NOMO-1 treated with dmso at 0.1 percent for 144 hours (cell line): ENCODE results near the gene SULT6B1.
"Not testable (repeated sequence)": the region's sequence is repeated elsewhere in the genome, so short reads cannot be mapped to it uniquely, and the experiment has no call there.

Experiments
- DNase-seq: peaks from one replicate; lab custom pipeline; 2025; ENCODE audit not compliant: unreplicated experiment; lab: John Stamatoyannopoulos, UW

SULT6B1 gene

DNA sequence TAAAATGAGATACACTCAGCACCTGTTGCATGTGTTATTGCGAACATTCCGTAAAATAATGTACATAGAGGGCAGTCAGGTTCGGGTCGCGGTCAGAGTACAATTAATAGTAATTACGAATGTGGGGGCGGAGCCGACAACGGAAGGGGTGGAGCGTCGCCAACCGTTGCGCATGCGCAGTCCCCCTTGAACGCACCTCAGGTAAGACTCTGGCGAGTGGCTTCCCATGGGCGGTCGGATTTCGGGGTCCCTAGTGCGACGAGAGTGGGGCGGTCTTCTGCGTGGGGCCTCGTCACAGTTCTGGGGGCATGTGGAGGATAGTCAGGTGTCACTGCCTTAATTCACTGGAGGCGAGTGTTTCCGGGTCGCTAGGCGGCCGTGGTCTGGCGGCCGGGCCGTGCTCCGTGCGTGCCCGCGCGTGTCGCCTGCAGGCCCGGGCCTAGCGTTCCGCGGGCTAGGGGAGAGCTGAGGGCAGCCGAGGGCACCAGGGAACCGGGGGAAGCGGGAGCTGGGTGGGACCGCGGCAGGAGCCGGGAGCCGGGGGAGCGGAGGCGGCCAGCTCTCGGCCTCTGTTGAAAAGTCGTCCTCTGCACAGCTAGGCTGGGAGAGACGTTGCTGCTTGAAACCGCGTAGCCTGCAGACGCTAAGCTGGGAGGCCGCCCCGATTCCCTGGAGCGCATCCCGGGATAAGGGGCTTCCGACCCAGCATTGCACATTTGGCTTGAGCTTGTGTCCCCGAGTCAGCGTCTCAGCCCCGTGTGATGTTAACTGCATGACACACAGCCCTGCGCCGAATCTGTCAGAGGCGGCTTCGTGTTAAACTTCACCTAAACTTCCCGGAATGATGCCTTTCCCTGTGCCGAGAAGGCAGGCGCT, 8.1 kb upstream of the SULT6B1 start, which contains the start of gene CEBPZOS:
Gene CEBPZOS, plus strand, starts transcription at position 177 of the 876 bp plus-strand sequence. CDS start 3,209 bp downstream, outside the sequence.
- DNase-seq, result peak; percentile 61

DNA sequence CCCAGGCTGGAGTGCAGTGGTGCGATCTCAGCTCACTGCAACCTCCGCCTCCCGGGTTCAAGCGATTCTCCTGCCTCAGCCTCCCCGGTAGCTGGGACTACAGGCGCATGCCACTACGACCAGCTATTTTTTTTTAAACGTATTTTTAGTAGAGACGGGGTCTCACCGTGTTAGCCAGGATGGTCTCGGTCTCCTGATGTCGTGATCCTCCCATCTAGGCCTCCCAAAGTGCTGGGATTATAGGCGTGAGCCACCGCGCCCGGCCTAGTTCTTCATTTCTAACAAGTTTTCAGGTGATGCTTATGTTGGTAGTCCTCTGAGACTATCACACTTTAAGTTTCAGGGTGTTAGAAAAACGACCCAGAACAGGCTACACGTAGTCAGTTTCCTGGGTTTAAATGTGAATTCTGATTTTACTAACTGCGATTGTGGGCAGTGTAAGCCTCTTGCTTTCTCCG, 7.4 kb upstream of the SULT6B1 start:
- not testable (repeated sequence) for DNase-seq

DNA sequence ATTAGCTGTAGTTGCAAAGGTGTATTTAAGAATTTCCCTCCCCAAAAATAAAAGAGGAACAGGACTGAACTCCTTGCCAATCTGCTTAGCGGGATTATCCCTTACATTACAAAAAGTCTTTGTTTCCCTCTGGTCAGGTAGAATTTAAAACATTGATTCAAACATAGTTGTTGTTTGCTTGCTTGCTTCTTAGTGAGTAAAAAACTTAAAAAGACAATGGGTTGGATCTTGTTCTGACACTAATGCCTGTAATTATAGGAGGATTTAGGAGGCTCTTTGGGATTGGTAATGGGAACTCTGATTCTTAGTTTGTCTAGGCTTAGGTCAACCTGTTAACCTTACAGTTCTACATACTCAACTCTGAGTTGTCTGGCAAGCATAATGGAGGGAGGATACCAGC, 4.1 kb upstream of the SULT6B1 start:
- DNase-seq, result no peak

DNA sequence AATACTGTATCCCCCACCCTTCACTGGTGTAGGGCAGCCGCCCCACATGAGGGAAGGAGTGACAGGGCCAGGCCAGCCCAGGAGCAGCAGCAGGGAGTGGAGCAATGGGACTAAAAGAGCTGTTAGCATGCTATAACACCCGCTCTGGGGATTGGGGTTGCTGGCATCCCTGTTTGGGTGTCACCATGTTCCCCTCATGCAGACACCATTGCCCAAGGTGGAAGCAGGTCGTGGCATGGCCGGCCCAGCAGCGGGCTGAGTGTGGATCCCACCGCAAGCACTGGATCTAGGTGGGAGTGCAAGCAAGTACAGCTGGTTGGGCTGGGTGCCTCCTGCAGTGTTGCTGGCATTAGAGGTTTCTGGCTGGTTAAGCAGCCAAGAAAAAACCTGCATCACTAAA, 3.3 kb upstream of the SULT6B1 start:
- DNase-seq, result no peak

DNA sequence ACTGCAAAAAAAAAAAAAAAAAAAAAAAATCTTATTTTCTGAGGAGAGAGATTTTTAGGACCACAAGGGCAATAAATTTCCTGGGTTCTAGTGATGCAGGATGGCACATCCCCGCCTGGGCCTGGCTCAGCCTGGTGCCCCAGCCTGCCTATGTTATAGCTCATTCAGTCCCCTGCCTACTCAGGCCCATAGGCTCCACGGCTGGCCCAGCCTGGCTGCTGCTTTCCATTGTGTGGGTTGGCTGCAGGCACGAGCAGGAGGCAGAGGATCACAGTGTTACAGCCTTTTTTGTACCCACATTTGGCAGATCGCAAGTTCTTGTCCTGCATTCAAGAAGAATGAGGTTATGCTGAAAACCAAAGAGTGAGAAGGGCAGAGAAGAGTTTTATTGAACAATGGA, 2.8 kb upstream of the SULT6B1 start:
- DNase-seq, result no peak

DNA sequence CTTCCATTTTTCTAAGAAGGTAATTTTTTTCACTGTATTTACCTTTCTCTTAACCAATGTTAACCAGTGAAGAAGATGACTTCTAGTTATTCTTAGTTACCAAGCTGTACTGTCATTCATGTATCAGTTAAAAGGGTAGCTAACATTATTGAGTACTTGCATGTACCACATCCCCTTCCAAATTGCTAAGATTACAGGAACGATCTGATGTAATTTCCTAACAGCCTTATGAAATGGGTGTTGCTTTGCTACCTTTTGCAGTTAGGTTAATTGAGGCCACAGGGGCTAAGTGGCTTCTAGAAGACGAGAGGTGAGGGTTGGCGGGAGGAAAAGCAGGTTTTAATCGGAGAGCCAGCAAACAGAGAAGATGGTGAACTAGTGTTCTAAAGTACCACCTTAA, 1.8 kb upstream of the SULT6B1 start:
- peak; percentile 60 for DNase-seq

DNA sequence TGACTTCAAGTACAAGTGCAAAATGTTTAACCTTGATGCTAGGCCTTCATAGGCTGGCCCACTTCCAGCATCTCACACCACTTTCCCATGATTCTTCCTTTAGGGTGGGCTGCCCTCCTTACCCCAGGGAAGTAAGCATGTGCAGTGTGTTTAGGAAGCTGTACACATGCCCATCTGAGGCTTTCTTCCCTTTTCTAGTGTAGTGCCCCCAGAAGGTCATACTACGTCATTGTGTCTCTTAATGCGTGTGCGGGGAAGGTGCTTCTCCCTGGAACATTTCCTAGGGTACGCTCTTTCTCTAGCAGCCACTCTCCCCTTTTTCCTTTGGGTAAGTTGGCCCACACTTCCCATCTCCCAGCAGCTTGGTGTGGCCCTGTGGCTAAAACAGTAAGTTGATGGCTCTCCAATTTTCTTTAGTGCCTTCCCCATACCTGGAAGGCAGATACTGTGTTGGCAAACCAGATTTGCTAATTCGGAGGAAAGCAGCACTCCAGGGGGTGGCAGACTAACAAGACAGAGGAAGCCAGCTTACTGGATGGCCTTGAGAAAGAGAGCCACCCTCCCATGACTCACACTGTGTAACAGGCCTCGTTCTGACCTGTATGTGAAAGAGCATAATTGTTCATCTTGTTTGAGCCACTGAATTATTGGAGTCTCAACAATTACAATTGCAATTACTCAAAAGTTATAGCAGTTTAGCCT, 1.1 kb upstream of the SULT6B1 start:
- DNase-seq, result peak; percentile 78

DNA sequence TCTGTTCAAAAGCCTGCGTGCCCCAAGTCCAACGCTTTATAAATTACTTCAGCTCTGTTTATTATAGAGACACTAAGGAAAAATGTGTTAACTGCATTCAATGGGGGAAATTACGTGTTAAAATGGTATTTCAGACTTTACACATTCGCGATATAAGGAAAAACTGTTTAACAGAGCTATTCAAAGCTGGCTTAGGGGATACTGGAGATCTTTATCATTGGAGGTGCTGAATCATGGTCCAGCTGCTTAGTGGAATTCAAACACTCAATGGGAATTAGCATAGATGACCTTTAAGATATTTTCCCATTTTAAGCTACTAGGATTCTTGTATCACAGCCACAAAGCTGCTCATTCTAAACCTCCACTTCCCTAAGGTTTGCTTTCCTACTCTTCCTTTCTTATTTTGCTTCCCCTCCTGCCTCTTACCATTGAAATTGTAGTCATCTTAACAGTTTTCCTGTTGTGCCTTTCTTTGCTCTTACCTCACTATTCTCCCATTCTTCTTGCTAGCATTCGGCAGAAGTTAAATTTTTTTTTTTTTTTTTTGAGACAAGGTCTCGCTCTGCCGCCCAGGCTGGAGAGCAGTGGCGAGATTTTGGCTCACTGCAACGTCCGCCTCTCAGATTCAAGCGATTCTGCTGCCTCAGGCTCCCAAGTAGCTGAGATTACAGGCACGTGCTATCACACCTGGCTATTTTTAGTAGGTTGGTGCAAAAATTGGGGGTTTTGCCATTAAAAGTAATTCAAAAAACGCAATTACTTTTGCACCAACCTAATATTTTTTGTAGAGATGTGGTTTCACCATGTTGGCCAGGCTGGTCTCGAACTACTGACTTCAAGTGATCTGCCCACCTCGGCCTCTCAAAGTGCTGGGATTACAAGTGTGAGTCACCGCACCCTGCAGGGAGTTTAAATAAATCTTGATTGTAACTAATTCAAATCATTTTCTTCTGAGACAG, 6.5 kb downstream of the SULT6B1 start:
- no peak for DNase-seq

DNA sequence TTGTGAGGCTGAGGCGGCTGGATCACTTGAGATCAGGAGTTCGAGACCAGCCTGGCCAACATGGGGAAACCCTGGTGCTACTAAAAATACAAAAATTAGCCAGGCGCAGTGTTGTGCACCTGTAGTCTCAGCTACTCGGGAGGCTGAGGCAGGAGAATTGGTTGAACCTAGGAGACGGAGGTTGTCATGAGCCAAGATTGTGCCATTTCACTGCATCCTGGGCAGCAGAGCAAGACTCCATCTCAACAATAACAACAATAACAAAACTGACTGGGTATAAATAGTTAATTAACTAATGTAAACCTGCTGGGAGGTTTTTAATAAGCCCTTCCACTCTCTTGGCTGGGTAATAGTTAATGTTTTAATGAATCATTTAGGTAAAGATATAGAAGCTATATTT, 7.8 kb downstream of the SULT6B1 start:
- DNase-seq, result no peak

DNA sequence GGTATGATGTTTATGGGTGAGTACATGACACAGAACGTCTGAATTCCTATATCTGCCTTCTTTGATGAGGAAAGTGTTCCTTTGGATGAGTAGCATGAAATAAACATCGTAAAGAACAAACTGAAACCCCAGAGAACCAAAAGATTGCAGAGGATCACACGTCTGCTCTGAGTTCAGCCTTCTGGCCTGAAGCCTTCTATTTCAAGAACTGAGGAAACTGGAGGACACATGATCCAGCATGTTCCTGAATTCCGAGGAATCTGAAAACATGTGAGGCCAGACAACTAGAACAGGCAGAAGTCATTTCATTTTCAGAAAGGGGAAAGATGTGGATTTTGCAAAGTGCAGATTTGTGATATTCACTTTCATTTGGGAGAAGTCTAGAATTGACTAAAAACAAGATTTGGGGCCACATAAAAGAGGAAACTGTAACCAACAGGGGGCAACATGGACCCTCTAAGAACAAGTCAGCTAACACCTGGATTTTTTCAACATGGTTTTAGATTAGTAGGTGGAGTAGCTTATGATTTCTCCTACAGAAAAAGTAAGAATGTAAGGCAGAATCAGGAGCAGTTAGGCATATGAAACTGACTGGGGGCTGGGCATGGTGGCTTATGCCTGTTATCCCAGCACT, 8.3 kb downstream of the SULT6B1 start:
- no peak for DNase-seq

DNA sequence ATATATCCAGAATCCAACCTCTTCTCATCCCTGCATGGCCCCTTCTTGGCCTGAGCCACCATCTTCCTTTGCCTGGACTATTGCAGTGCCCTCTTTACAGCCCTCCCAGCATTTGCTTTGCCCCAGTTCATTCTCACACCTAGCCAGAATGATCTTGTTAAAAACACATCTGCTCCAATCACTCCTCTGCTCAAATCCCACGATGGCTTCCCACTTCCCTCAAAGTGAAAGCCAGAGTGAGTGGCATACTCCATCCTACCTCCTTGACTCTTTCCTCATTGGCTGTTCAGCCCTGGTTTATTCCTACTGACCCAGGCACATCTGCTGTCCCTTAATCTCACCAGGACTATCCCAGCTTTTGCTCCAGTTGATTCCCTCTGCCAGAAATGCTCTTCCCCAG, 14.7 kb downstream of the SULT6B1 start:
- no peak for DNase-seq

DNA sequence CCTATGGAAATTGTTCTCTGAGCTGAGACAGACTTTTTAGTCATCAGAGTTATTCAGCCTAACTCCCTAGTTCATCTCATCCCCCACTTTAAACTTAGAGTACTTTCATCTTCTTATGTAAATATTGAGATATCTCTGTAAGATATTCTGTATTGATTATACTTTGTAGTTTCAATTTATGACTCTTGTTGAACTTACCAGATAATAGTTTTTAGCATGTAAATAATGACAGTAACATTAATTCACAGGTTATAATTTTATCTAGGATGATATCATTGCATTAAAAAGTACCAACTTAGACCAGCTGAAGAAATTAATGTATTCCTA, 16.9 kb downstream of the SULT6B1 start:
- DNase-seq, result no peak

DNA sequence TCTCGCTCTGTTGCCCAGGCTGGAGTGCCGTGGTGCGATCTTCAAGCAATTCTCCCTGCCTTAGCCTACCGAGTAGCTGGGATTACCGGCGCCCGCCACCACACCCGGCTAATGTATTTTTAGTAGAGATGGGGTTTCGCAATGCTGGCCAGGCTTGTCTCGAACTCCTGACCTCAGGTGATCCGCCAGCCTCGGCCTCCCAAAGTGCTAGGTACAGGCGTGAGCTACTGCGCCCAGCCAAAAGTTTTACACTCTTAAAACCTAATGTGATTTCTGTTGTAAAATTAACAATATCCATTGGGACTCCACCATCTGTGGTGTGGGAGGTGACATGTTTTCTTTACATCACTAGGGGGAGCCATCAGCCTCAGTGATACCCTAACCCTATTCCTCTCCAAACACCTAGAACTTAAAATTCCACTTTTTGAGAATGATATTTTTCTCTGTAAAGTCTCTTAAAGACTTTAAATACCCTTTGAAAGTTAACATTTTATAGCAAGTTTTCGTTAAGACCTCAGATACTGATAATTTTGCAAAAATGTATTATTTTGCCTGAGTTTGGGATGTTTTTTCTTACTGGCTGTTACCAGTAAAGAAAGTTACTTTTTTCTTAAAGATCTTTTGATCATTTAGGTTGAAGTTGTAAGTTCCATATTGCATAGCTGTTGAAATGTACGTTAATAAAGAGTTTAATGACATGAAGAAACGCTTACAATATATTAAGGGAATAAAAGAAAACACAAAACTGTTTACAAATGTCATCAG, 20.1 kb downstream of the SULT6B1 start:
- no peak for DNase-seq

DNA sequence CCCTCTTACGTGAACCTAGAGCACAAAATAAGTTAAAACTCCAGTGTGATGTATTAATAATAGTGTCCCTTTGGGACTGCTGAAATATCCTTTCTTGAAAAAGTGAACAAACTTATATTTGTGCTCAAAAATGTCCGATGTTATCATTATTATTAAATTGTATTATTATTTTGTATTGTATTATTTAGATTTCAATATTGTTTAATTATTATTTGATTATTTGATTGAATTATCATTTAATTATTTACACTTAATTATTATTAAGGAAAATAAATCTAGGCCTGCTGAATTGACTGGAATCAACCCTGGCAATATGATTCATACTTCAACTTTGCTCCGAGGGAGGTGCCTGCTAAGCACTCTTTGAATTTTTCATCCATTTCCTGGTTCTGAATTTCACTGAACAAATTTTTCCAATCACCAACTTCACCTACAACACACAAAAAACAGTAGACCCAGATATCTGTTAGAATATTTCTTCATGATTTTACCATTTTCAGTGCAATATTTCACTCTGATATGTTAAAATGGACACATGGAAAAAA, 20.8 kb downstream of the SULT6B1 start:
- DNase-seq, result no peak

DNA sequence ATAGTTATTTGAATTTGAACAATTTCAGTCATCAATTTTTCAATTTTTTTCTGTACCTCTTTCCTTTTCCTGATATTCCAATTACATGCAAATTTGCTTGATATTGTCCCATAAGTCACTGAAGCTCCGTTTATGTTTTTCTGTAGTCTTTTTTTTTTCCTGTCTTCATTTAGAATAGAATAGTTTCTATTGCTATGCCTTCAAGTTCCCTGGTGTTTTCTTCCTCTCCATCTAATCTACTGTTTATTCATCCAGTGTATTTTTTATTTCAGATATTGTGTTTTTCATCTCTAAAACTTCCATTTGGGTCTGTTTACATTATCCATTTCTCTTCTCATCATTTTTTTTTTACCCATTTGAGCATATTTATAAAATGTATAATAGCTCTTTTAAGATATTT, 23.7 kb downstream of the SULT6B1 start:
- DNase-seq, result no peak

DNA sequence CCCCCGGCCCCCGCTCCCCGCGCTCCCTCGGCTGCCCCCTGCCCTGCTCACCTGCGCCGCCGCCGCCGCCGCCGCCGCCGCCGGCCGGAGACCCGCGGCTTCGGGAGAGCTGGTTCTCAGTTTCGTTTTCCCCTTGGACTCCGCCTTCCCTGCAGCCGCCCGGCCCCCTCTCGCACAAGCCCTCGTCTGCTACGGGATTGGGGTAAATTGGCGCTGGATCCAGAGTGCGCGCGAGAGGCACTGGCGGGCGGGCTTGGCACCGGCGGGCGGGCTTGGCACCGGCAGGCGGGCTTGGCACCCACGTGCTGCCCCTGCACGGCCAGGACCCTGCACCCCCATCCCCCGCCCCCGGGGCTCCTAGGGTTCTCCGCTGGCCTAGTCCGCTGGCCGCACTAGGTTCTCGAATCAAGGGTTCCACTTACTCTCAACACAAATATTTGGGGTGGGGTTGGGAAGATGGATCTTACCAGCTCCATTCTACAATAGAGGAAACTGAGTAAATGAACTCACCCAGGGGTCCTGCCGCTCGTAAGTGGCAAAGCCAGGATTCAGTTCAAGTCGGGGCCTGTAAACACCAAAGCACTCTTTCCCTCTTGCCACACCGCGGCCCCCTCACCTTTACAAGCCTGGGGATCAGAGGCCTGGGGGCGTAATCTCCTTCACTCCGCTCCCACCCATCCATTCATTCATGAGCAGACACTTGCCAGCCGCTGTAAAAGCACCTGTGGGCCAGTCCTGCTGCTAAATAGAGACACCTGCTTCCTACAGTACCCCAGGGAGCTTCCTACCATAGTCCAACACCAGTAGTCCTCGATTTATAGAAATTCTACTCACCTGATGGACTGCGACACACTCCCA, 31.4 kb downstream of the SULT6B1 start, which contains the start of gene EIF2AK2:
Gene EIF2AK2, minus strand, starts transcription at position 124 of the 858 bp plus-strand sequence. CDS start 9,174 bp downstream, outside the sequence.
- DNase-seq, result peak; percentile 90

DNA sequence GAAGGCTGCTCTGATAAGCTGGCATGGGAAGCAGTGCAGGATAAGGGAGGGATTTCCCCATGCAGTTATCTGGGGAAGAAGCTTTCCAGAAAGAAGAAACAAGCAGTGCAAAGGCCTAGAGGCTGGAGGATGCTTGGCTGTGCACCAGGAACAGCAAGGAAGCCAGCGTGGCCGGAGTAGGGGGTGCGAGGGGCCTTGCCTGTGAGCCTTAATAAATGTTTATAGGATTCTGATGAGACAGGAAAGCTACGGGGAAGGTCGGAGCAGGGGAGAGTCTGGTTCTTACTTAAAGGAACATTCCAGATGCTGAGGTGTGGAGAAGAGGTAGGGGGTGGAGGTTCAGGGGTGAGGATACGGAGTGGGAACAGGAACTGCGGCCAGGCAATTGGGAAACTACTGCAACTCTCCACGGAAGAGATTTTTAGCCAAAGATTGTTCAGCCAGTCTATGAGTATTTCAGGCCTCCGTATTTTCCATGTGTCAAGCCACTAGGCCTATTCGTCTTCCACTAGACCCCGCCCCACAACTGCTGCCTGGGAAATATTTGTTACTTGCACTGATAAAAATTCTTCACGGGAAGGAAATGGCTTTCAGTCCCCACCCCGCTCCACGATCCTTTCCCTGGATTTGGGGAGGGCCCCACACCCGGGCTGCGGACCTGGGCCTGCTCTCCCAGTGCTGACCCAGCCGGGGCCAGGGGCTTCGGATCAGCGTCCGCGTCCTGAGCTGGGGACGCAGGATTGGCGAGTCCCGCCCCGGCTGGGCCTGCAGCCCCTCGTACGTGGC, 32.2 kb downstream of the SULT6B1 start:
- no peak for DNase-seq

DNA sequence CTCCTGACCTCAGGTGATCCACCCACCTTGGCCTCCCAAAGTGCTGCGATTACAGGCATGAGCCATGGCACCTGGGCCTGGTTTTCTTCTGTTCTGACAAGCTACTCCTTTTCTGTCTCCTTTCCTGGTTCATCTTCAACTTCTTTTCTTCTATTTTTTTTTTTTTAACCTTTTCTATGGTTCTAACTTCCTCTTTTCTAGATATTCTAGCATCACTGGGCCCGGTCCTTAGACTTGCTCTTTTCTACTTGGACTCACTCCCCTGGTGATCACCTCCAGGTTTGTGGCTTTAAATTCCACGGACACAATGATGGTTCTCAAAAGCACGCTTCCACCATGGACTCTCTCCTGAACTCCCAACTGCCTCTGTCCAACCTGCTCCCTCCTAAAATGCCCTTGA, 33.7 kb downstream of the SULT6B1 start:
- no peak for DNase-seq
